HG03460 (cell line): ENCODE results near the gene RAMP2.
A peak's percentile ranks its signal among the peaks of the same experiment; 100 is the strongest.
"Not testable (repeated sequence)": the region's sequence is repeated elsewhere in the genome, so short reads cannot be mapped to it uniquely, and the experiment has no call there.

Experiments
- ATAC-seq: cut with Tn5 transposase; IDR thresholded peaks from one replicate; pipeline ENCODE4 v1.9.1; 2021; ENCODE audit not compliant: unreplicated experiment

The RAMP2 gene, protein sequence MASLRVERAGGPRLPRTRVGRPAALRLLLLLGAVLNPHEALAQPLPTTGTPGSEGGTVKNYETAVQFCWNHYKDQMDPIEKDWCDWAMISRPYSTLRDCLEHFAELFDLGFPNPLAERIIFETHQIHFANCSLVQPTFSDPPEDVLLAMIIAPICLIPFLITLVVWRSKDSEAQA

DNA sequence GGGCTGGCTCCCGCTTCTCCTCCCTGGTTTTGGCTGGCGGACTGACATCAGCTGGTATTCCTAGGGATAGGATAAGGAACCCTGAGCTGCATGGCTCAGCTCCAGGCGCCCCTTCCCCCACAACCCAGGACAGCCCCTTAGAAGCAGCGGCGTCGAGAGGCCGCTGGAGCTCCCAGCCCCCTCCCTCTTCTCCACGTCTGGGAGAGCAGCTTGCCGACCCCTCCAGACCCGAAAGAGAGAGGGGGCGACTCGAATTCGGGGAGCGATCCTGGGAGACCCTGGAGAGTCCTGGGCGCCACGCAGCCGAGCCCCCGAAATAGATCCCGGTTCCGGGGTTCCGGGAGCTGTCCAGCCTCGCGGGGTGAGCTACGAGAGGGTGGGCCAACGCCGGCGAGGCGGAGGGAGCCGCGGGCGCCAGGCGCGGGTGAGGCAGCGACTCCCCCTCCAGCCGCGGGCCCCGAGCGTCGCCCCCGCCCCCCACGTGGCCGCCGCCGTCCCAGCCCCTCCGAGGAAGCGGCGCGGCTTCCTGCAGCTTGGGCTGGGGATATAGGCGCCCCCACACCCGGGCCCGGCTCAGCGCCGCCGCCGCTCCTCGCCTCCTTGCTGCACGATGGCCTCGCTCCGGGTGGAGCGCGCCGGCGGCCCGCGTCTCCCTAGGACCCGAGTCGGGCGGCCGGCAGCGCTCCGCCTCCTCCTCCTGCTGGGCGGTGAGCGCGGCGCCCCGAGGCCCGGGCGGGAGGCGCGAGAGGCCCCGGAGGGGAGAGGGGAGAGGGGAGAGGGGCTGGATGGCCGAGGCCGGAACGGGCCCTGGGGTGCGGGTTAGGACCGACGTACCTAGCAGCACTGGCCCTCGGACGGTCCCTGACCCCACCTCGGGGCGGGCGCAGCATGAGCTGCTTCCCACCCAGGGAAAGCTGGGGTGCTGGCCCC, at the start of gene RAMP2:
TSS of gene RAMP2 (plus strand) at position 576 of the 930 bp plus-strand sequence. CDS start at position 611, 35 bp downstream.
- ATAC-seq = no peak

GRCh38 chr17:42720996-42721583, 39.9 kb upstream of the RAMP2 start:
- ATAC-seq = no peak

DNA sequence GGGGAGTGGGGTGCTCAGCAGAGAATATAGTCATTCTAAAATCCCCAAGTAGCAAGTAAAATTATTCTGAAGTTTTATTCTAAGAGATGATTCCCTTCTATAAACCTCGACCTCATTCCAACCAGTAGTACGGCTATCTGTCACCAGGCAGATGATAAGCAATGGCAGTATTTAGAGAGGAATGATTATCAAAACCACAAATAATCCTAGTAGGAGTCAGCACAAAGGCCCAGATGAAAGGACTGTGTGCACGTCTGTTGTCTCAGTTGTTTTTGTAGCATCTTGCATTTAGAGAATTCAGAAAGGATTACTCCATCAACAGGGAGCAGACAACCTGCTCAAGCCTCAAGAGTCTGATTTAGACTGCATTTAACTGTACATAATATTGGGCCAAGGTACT, 37.4 kb upstream of the RAMP2 start:
- no peak for ATAC-seq

GRCh38 chr17:42725143-42725542, 35.9 kb upstream of the RAMP2 start:
- no peak for ATAC-seq

- ATAC-seq = no peak
Measured at GRCh38 chr17:42740699-42741098, 20.3 kb upstream of the RAMP2 start.

- not testable (repeated sequence) for ATAC-seq
Measured at GRCh38 chr17:42742916-42743315, 18.1 kb upstream of the RAMP2 start.

DNA sequence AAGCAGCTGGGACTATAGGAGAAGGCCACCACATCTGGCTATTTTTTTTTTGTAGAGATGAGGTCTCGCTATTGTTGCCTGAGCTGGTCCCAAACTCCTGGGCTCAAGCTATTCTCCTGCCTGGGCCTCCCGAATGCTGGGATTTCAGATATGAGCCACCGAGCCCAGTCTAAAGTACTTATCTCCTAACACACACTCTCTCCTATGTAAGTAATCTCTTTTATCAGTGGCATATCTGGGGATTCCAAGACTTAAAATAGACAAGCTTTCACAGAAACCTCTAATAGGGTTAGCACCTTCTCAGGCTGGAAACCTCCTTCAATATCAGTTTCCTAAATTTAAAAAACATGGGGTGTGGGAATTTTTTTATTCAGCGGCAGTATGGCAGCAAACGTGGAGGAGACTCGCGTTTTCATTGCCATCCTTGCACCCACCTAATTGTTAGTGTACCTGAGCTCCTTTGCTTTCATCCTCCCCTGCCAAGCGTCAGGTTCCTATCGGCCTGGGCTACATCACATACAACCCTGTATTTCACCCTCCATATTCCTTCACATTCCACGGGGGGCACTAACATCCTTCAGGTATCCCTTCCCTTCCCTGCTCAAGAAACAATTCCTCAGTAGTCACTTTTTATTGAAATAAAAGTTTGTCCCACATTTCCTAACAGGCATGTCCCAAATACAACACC, 17.3 kb upstream of the RAMP2 start:
- no peak for ATAC-seq

DNA sequence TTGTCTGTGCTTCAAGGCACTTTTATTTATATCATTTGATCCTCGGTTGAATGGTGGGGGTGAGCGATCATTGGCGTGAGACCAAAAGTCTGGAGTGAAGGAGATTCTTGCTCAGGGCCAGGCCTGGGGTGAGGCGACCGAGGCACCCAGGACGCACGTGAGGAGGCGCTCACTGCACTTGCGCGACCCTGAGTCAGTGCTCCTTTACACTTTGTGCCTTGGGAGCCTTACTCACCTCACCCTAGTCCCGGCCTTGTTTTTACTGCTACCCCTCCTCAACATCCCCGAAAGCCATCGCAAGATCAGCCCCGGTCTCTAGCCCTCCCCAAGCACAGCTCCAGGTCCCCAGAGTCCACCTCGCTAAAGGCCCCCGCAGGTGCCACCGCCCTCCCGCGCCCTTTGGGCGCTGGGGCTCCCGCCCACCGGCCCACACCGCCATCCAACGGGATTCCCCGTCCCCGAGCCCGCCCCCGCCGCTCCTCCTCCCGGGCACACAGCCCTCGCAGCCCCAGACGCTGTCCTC, 16.7 kb upstream of the RAMP2 start:
- ATAC-seq = peak; percentile 31

DNA sequence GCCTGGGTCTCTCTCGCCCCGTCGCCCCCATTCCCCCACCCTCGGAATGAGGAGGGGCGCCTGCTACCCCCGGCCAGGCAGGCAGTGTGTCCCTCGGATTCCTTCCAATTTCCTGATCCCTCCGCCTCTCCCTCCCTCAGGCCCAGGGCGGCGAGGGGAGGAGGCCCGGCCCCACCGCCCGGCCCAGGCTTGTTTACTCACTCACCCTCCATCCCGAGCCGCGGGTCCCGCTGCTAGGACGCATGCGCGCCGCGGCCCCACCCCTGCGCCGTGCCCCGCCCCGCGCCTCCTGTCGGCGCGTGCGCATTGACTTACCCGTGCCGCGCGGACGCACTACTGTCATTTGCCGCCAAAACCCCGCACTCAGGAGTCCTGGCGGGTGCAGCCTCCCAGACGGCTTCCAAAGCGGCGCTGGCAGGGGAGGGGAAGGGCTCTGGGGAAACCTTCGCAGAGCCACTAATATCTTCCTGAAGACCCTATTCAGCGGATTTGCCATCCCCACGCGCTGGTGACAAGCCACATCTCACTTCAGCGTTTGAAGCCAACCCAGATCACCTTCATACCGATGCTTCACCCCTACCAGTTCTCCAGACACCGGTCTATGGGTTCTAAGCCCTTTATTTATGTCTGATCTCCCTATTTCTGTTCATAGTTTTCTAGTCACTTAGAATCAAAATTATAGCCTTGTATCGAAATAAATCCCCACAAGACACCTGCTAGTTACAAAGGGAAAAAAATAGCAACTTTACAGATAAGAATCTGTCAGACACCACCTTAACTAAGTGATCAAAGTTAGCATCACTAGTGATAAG, 16.0 kb upstream of the RAMP2 start, which contains the start of gene EZH1:
TSS of gene EZH1 (minus strand) at position 235 of the 812 bp plus-strand sequence. CDS start 16,099 bp downstream, outside the sequence.
- peak; percentile 85 for ATAC-seq

- ATAC-seq = no peak
Measured at GRCh38 chr17:42748202-42748907, 12.7 kb upstream of the RAMP2 start.

- ATAC-seq = no peak
Measured at GRCh38 chr17:42748908-42749798, 11.9 kb upstream of the RAMP2 start.

DNA sequence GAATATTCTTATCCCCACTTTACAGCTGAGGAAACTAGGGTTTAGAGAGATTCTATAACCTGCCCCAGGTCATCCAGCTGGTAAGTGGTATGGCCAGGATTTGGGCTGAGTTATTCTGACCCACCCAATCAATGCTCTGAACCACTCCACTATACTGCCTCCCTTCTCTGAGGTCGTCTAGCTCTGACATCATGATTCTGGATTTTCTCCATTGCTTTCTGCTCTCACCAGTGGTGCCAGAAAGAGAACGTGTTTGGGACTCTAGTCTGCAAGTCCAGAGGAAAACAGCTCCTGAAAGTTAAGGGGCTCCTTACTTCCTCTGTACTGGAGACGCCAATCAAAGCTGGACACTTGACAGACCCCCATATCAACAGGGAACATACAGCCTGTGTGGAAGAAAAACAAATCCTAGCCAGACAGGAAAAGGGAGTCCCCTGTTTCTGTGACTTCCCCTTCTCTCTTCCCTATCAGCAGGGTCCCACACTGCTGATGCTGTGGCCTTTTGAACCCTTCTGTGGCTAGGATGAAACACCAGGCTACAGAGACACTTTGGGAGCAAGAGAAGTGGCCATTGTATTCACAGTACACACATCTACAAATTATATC, 10.2 kb upstream of the RAMP2 start:
- ATAC-seq = no peak

DNA sequence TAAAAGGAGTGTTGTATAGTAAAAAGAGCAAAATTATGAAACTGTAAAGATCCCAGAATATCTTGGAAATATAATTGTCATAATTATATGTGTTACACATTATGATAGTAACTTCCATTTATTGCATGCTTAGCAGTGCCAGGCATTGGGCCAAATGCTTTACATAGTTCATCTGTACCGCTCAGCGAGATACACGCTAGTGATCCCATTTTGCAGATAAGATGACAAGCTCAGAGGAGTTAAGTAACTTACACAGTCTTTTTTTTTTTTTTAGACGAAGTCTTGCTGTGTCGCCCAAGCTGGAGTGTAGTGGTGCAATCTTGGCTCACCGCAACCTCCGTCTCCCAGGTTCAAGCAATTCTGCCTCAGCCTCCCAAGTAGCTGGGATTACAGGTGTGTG, 9.4 kb upstream of the RAMP2 start:
- no peak for ATAC-seq

DNA sequence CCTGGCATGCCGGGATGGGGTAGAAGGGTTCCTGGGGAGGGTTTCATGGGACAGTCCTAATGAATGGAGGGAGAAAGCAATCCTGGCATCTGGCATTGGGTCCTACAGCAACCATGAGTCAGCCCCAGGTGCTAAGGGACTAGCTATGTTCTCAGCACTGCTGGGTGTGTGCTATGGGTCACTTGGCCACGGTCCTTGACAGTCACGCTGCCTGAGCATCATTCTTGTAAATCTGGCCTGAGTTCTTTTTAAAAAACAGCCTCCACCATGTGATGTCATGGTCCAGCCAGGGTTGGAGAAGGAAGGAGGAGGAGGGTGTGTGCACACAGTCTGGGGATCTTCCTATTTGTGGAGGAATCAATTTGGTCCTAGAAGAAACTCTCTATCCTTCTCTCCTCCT, 6.2 kb upstream of the RAMP2 start:
- ATAC-seq = no peak

GRCh38 chr17:42759982-42760651, 910 bp upstream of the RAMP2 start:
- no peak for ATAC-seq

GRCh38 chr17:42761638-42762037, 611 bp downstream of the RAMP2 start:
- ATAC-seq = no peak

- ATAC-seq = no peak
Measured at GRCh38 chr17:42766124-42766523, 5.1 kb downstream of the RAMP2 start.

DNA sequence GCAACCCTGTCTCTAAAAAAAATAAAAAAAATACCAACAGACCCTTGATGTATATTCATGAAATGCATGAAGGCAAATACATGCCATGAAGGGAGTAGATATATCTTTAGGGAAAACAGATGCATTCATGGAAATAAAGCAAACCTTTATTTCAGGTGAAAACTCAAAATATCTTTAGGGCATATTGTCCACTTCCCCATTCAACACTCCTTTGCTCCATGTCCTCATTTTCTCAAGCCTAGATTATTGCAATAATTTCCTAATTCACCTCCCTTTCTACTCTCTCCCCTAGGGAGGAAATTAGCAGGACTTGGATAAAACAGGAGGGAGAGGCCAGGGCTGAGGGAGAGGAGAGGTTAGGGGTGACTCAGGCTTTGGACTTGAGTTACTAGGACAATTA, 6.5 kb downstream of the RAMP2 start:
- ATAC-seq = no peak
